Measurements from ENCODE around the gene FAM131B.

Gene FAM131B

DNA sequence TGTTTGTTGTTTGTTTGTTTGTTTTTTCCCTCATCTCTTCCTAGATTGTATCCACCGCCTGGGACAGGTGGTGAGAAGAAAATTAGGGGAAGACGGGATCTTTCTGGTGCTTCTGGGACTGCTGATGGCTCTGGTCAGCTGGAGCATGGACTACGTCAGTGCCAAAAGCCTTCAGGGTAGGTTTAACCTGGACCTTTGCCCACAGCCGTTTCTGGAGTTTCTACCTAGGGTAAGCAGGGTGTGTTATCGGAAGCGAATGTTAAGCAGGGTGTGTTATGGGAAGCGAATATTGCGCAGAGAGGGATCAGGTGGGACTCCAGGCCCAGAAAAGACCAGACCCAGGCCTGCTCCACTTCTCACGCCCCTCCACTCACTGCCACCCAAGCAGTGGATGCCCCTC lies 41.9 kb downstream of the FAM131B start:
- no peaks in the 10 kb centered on the region for H4K20me1 ChIP-seq (ENCODE audit: insufficient read depth, low read length)
- no peaks in the 10 kb centered on the region for H3K9me3 ChIP-seq (ENCODE audit: insufficient read depth, low read length, severe bottlenecking)
- H3K27me3 ChIP-seq (ENCODE audit: insufficient read depth, low read length, poor library complexity) = no peaks in the 10 kb centered on the region
- no peak overlapping the region for H3K9ac ChIP-seq (ENCODE audit: low read depth, low read length)
- no peak overlapping the region for H2AFZ ChIP-seq (ENCODE audit: low read depth, low read length)
- H3K79me2 ChIP-seq (ENCODE audit: insufficient read depth, low read length) = no peaks in the 10 kb centered on the region
- DNase-seq (no peak), ATAC-seq (ENCODE audit: insufficient read depth, low read depth) (no peak)
- TF ChIP-seq EZH2 (IDR thresholded peaks at IDR 0.05; ENCODE audit: borderline replicate concordance, low read depth, low read length, severe bottlenecking) (no peak), CTCF (IDR thresholded peaks at IDR 0.05; ENCODE audit: borderline replicate concordance, extremely low read depth, low read length, poor library complexity, severe bottlenecking) (no peak)
- H3K27ac ChIP-seq (ENCODE audit: low read length) = no peak overlapping the region
- H3K36me3 ChIP-seq (ENCODE audit: insufficient read depth, low read length) = no peaks in the 10 kb centered on the region
- H3K4me3 ChIP-seq (ENCODE audit: low read depth in 1 of 2, low read length in 2 of 2) = no peak overlapping the region
- no peak overlapping the region for H3K4me2 ChIP-seq (ENCODE audit: insufficient read depth, low read length)
- H3K4me1 ChIP-seq (ENCODE audit: insufficient read depth, low read length) = no peaks in the 10 kb centered on the region

DNA sequence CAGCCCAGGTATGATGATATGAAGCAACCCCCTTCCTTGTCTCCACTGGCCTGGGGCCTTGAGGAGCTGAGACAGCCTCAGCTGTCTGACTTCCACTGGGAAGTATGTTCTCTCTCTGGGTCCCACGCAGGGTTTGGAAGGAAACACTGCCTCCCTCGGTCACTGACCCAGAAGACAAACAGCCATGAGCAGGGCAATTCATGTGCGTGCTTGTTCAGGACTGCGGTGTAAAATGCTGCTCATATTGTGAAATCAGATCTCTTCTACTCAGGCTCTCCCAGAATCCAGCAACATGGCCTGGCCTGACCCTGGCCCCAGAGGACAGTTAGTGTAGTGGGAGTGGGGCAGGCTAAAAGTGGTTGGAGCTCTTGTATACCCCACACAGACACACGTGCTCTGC lies 43.9 kb downstream of the FAM131B start:
- H2AFZ ChIP-seq (ENCODE audit: low read depth, low read length) = no peak overlapping the region
- H3K79me2 ChIP-seq (ENCODE audit: insufficient read depth, low read length) = no peaks in the 10 kb centered on the region
- no peaks in the 10 kb centered on the region for H4K20me1 ChIP-seq (ENCODE audit: insufficient read depth, low read length)
- H3K36me3 ChIP-seq (ENCODE audit: insufficient read depth, low read length) = no peaks in the 10 kb centered on the region
- no peak overlapping the region for H3K9ac ChIP-seq (ENCODE audit: low read depth, low read length)
- no peaks in the 10 kb centered on the region for H3K9me3 ChIP-seq (ENCODE audit: insufficient read depth, low read length, severe bottlenecking)
- no peaks in the 10 kb centered on the region for H3K27me3 ChIP-seq (ENCODE audit: insufficient read depth, low read length, poor library complexity)
- ATAC-seq (ENCODE audit: insufficient read depth, low read depth) (no peak), DNase-seq (no peak)
- no peaks in the 10 kb centered on the region for H3K4me1 ChIP-seq (ENCODE audit: insufficient read depth, low read length)
- no peak overlapping the region for H3K4me3 ChIP-seq (ENCODE audit: low read depth in 1 of 2, low read length in 2 of 2)
- no peak overlapping the region for H3K4me2 ChIP-seq (ENCODE audit: insufficient read depth, low read length)
- H3K27ac ChIP-seq (ENCODE audit: low read length) = no peak overlapping the region
- TF ChIP-seq EZH2 (IDR thresholded peaks at IDR 0.05; ENCODE audit: borderline replicate concordance, low read depth, low read length, severe bottlenecking) (no peak), CTCF (IDR thresholded peaks at IDR 0.05; ENCODE audit: borderline replicate concordance, extremely low read depth, low read length, poor library complexity, severe bottlenecking) (no peak)

- Histone ChIP-seq H3K36me3 (ENCODE audit: insufficient read depth, low read length) (no peaks in the 10 kb centered on the region), H3K27me3 (ENCODE audit: insufficient read depth, low read length, poor library complexity) (no peaks in the 10 kb centered on the region), H3K9ac (ENCODE audit: low read depth, low read length) (no peak overlapping the region), H3K79me2 (ENCODE audit: insufficient read depth, low read length) (no peaks in the 10 kb centered on the region), H3K9me3 (ENCODE audit: insufficient read depth, low read length, severe bottlenecking) (no peaks in the 10 kb centered on the region), H3K4me3 (ENCODE audit: low read depth in 1 of 2, low read length in 2 of 2) (no peak overlapping the region), H3K4me2 (ENCODE audit: insufficient read depth, low read length) (no peak overlapping the region), H3K4me1 (ENCODE audit: insufficient read depth, low read length) (no peaks in the 10 kb centered on the region), H4K20me1 (ENCODE audit: insufficient read depth, low read length) (no peaks in the 10 kb centered on the region), H2AFZ (ENCODE audit: low read depth, low read length) (no peak overlapping the region), H3K27ac (ENCODE audit: low read length) (no peak overlapping the region)
- no peak for TF ChIP-seq CTCF (IDR thresholded peaks at IDR 0.05; ENCODE audit: borderline replicate concordance, extremely low read depth, low read length, poor library complexity, severe bottlenecking)
- TF ChIP-seq EZH2 (IDR thresholded peaks at IDR 0.05; ENCODE audit: borderline replicate concordance, low read depth, low read length, severe bottlenecking) = no peak
- ATAC-seq (ENCODE audit: insufficient read depth, low read depth) = no peak
- DNase-seq = no peak
Observed at GRCh38 chr7:143316492-143316891, 46.0 kb downstream of the FAM131B start.

DNA sequence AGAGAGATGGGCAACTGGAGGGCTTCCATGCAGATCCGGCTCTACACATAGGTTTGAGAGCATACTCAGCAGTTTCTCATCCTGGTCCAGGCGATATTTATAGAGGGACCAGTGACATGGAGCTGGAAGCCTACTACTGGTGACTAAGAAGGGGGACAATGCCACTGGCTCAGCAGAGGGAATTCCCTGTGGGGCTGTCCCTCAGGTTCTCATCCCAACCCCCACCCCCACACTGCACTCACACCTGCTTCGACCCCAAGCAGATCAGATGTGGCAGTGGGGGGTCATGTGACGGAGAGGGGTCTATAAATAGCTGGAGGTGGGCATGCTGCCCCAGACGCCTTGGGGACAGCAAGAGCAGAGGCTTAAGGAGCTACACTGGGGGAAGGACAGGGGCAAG lies 46.7 kb downstream of the FAM131B start, which contains the start of gene CLCN1:
Gene CLCN1, plus strand, starts transcription at position 336 of the 400 bp plus-strand sequence. CDS start 102 bp downstream, outside the sequence.
- Histone ChIP-seq H3K4me1 (ENCODE audit: insufficient read depth, low read length) (no peaks in the 10 kb centered on the region), H4K20me1 (ENCODE audit: insufficient read depth, low read length) (no peaks in the 10 kb centered on the region), H3K79me2 (ENCODE audit: insufficient read depth, low read length) (no peaks in the 10 kb centered on the region), H3K36me3 (ENCODE audit: insufficient read depth, low read length) (no peaks in the 10 kb centered on the region), H3K27ac (ENCODE audit: low read length) (no peak within 1 kb of the TSS), H2AFZ (ENCODE audit: low read depth, low read length) (no peak within 1 kb of the TSS), H3K27me3 (ENCODE audit: insufficient read depth, low read length, poor library complexity) (no peaks in the 10 kb centered on the region), H3K4me3 (ENCODE audit: low read depth in 1 of 2, low read length in 2 of 2) (no peak within 1 kb of the TSS), H3K9me3 (ENCODE audit: insufficient read depth, low read length, severe bottlenecking) (no peaks in the 10 kb centered on the region), H3K9ac (ENCODE audit: low read depth, low read length) (no peak within 1 kb of the TSS), H3K4me2 (ENCODE audit: insufficient read depth, low read length) (no peak within 1 kb of the TSS)
- ATAC-seq (ENCODE audit: insufficient read depth, low read depth) (no peak), DNase-seq (no peak)
- TF ChIP-seq CTCF (IDR thresholded peaks at IDR 0.05; ENCODE audit: borderline replicate concordance, extremely low read depth, low read length, poor library complexity, severe bottlenecking) (no peak), EZH2 (IDR thresholded peaks at IDR 0.05; ENCODE audit: borderline replicate concordance, low read depth, low read length, severe bottlenecking) (no peak)

Data from DND-41 (cell line).